ENCODE measurements around the gene NDFIP1. TPM values are rescaled to one million over a fixed set of nuclear protein-coding genes. Genes with fewer than 3 reads are reported as not detected.

Gene NDFIP1
- total RNA-seq, 1 experiment from 2014 or later: 26.6 TPM

- H2BK20ac ChIP-seq (ENCODE audit: low read depth, low read length, poor library complexity, severe bottlenecking): no peak overlapping the region
- no peak overlapping the region for H2BK12ac ChIP-seq (ENCODE audit: insufficient read length, low read depth, low read length)
- no peak for TF ChIP-seq CTCF (conservative IDR thresholded peaks at IDR 0.05)
- no peak overlapping the region for H2BK15ac ChIP-seq (ENCODE audit: low read depth, low read length)
- H3K9me3 ChIP-seq (ENCODE audit: control insufficient read depth, low read depth, low read length): no peaks in the 10 kb centered on the region
- no peak overlapping the region for H2BK5ac ChIP-seq (ENCODE audit: insufficient read length, low read length)
- H3K14ac ChIP-seq (ENCODE audit: insufficient read depth, low read length): no peak overlapping the region
- Mint-ChIP-seq H3K4me3 (no peak overlapping the region), H3K27ac (no peak overlapping the region), H3K4me1 (peaks cover 11 to 15% of the 10 kb centered on the region in 2 experiments), H3K27me3 (ENCODE audit: low read depth) (no peaks in the 10 kb centered on the region), H3K36me3 (ENCODE audit: insufficient read depth in 1 of 3, low read depth in 3 of 3) (peaks cover 6 to 23% (median 13%) of the 10 kb centered on the region in 3 experiments; a peak in 6 of 7 replicates), H3K9me3 (no peaks in the 10 kb centered on the region)
- H3K9ac ChIP-seq (ENCODE audit: extremely low read depth, insufficient read length, low read length): no peak overlapping the region
- H3K56ac ChIP-seq (ENCODE audit: insufficient read length, low read depth, low read length): no peak overlapping the region
- H4K8ac ChIP-seq (replicated peaks; ENCODE audit: insufficient read length, low read depth, low read length): no peak overlapping the region
- H3K27ac ChIP-seq (ENCODE audit: insufficient read length, low read depth, low read length): no peak overlapping the region
- H4K5ac ChIP-seq (ENCODE audit: insufficient read length, low read depth, low read length): no peak overlapping the region
- H3K79me1 ChIP-seq (ENCODE audit: insufficient read depth, low read depth, low read length, poor library complexity, severe bottlenecking): no peaks in the 10 kb centered on the region
- H4K91ac ChIP-seq (ENCODE audit: insufficient read length, low read depth, low read length): no peak overlapping the region
- no peak overlapping the region for H3K18ac ChIP-seq (ENCODE audit: insufficient read length, low read depth, low read length)
- H3K4ac ChIP-seq (ENCODE audit: low read depth, low read length): no peak overlapping the region
- H2AK5ac ChIP-seq (ENCODE audit: insufficient read length, low read length): no peak overlapping the region
- H3K23ac ChIP-seq (ENCODE audit: insufficient read length, low read depth, low read length): no peak overlapping the region
- H3K79me2 ChIP-seq (ENCODE audit: insufficient read depth, low read length): no peaks in the 10 kb centered on the region
- H3T11ph ChIP-seq (ENCODE audit: low read length): no peak overlapping the region
- DNase-seq: no peak
- peaks cover 6% of the 10 kb centered on the region; the same call in 1 of the 2 replicates for H3K4me1 ChIP-seq (ENCODE audit: insufficient read depth, low read length)
- WGBS (ENCODE audit: extremely low coverage, insufficient read length, low lambda C conversion rate): no CpG with 5 or more reads among the region's 3 CpGs
- no peaks in the 10 kb centered on the region for H4K20me1 ChIP-seq (ENCODE audit: control insufficient read depth, insufficient read depth, insufficient read length)
- H2BK120ac ChIP-seq (ENCODE audit: low read depth, low read length, poor library complexity, severe bottlenecking): no peak overlapping the region
- no peaks in the 10 kb centered on the region for H3K27me3 ChIP-seq (ENCODE audit: insufficient read depth, low read length)
- H3K23me2 ChIP-seq (ENCODE audit: insufficient read length, low read depth, low read length, poor library complexity, severe bottlenecking): no peaks in the 10 kb centered on the region
- H3K4me2 ChIP-seq (ENCODE audit: insufficient read depth, insufficient read length, low read length): no peak overlapping the region
- H2AFZ ChIP-seq (ENCODE audit: low read length): no peak overlapping the region
Observed at GRCh38 chr5:142132916-142133315, 24.3 kb downstream of the NDFIP1 start.

All from H9 (cell line).